ENCODE measurements around the gene ZBTB37.

DNA sequence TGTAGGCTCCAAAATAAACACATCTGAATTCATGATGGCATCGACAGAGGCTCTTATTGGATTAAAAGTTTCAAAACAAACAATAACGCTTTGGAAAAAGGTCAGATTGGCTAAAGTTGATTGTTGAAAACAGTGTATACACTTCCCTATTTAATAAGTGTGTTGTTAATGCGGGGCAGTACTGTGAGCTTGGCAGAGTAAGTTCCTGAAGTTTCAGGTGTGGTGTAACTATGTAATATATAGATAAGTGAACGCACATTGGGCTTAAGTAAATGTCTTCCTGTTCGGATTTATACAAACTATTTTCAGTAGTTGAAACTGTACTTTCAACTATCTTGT lies 810 bp downstream of the ZBTB37 start:
- TF ChIP-seq, protein P1, sequence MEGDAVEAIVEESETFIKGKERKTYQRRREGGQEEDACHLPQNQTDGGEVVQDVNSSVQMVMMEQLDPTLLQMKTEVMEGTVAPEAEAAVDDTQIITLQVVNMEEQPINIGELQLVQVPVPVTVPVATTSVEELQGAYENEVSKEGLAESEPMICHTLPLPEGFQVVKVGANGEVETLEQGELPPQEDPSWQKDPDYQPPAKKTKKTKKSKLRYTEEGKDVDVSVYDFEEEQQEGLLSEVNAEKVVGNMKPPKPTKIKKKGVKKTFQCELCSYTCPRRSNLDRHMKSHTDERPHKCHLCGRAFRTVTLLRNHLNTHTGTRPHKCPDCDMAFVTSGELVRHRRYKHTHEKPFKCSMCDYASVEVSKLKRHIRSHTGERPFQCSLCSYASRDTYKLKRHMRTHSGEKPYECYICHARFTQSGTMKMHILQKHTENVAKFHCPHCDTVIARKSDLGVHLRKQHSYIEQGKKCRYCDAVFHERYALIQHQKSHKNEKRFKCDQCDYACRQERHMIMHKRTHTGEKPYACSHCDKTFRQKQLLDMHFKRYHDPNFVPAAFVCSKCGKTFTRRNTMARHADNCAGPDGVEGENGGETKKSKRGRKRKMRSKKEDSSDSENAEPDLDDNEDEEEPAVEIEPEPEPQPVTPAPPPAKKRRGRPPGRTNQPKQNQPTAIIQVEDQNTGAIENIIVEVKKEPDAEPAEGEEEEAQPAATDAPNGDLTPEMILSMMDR (IDR thresholded peaks at IDR 0.05), result no peak
- TF ChIP-seq POLR2AphosphoS5 (IDR thresholded peaks at IDR 0.05) (no peak), POLR2A (IDR thresholded peaks at IDR 0.05) (no peak)
